Central memory CD4-positive, alpha-beta T cell (primary cell): ENCODE results near the gene HDHD3.
A peak's percentile ranks its signal among the peaks of the same experiment; 100 is the strongest.

Experiments
- DNase-seq: peaks from one replicate; pipeline ENCODE4 v3.0.0; 2022

Gene HDHD3

GRCh38 chr9:113361304-113362018, 15.3 kb downstream of the HDHD3 start:
- no peak for DNase-seq

DNA sequence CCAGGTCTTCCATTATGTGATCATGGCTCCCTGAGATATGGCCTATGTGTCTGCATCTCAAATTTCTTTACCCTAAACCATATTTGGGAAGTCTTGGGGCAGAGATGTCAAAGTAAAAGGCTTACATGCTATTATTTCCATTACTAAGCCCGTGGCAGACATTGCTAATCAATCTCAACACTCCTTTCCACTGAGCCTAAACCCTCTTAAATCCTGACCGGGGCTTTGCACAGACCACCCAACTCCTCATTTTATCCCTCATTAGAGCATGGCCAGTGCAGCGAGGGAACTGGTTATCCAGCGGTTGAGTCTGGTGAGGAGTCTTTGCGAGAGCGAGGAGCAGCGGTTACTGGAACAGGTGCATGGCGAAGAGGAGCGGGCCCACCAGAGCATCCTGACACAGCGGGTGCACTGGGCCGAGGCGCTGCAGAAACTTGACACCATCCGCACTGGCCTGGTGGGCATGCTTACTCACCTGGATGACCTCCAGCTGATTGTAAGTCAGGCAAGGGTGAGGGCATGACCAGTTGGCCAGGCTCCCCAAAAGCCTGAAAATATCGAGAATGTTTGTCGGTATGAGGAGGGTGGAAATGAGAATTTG, 16.4 kb downstream of the HDHD3 start:
- no peak for DNase-seq

GRCh38 chr9:113359385-113359784, 17.4 kb downstream of the HDHD3 start:
- DNase-seq = no peak

DNA sequence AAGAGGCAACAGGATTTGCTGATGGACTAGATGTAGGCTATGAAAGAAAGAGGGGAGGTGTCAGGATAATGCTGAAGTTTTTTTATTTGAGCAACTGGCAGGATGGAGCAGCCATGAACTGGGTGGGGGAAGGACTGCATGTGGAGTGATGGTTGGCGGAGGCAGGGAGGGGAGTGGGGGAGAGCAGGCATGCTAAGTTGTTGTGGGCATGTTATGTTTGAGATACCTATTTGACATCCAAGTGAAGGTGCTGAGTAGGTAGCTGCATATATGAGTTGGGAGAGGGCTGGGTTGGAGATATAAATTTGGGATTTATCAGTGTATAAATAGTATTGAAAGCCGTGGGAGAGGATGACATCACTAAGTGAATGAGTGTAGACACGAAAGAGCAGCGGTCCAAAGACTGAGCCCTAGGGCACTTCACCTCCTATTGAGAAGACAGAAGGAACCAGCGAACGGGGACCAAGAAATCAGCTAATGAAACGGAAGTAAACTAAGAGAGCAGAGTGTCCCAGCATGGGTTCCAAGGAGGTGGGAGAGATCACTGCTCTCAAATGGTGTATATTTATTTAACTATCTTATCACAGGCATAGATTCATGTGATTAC, 20.0 kb downstream of the HDHD3 start:
- no peak for DNase-seq

- no peak for DNase-seq
Measured at GRCh38 chr9:113355040-113355596, 21.7 kb downstream of the HDHD3 start.

- no peak for DNase-seq
Measured at GRCh38 chr9:113352411-113352810, 24.4 kb downstream of the HDHD3 start.

DNA sequence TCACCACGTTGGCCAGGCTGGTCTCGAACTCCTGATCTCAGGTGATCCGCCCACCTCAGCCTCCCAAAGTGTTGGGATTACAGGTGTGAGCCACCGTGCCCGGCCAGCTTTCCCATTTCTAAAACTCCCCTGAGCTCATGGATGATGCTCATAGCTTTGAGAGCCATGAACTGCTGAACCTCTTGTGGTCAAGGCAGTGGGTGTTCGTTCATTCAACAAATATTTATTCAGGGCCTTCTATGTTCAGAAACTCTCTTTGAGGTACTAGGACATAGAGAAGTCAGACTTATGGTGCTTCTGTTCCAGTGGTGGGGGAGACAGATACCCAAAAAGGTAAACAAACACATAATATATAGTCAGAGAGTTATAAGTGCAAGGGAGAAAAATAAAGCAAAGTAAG, 24.8 kb downstream of the HDHD3 start:
- DNase-seq = no peak

- peak; percentile 13 for DNase-seq
Measured at GRCh38 chr9:113350937-113351336, 25.8 kb downstream of the HDHD3 start.

DNA sequence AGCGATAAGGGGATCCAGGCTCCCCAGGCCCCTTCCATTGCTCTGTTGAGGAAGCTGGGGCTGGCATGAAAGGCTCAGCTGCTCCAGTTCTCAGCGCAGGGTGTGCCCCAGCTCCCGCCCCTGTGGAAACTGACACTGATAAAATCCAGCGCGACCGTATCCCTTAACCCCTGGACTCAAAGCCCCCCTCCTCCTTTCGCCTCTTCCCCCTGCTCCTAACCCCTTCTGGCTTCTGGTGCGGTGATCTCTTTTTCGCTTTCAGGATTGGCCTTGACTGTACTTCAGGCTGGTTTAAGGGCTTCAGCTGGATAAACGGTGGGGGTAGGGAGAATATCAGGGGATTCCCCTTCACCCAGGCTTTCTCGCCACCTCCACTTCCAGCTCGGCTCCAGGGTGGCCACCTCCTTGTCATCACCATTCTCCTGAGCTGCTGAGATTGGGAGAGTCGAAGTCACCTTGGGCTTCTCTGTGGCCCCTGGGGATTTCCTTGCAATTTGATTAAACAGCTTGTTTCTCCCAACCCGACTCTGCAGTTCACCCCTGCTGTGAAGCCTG, 26.6 kb downstream of the HDHD3 start:
- no peak for DNase-seq

- DNase-seq = peak; percentile 18
Measured at GRCh38 chr9:113349445-113350094, 27.2 kb downstream of the HDHD3 start, which contains the start of gene BSPRY. Gene BSPRY, plus strand, starts transcription at chr9:113349541. Its CDS starts 39 bp downstream, at chr9:113349580.

- DNase-seq = no peak
Measured at GRCh38 chr9:113349066-113349444, 27.7 kb downstream of the HDHD3 start.

DNA sequence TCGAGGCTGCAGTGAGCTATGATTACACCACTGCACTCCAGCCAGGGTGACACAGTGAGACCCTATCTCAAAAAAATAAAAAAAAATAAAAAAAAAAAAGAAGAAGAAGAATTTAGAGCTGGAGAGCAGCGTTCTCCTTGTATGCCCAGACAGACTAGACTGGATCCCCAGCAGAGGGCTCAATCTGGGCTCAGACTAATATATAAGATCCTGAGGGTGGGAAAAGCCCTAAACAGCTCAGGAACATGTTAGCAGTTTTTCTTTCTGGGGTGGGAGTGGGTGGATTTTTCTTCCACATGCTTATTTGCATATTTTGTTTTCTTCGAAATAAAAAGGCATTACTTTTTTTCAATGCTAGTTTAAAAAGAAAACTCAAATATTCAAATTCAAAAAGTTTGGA, 28.3 kb downstream of the HDHD3 start:
- no peak for DNase-seq

DNA sequence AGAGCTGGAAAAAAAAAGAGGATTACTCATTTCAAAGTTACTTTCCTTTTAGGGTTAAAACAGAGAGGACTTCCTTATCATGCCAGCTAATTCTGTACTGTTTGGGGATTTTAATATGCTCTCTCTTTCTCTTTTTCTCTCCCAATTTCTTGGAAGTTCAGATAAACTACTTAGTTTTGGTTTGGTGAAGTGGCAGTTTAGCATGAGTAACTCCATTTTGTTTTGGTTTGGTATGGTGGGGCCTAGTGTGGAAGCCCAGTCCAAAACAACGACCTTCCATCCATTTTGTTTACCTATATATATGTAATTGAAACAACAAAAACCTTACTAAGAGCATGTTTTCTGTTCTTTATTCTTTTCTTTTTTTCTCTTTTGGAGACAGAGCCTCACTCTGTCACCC, 31.1 kb downstream of the HDHD3 start:
- DNase-seq = no peak

- no peak for DNase-seq
Measured at GRCh38 chr9:113345190-113345589, 31.6 kb downstream of the HDHD3 start.

- no peak for DNase-seq
Measured at GRCh38 chr9:113343732-113344231, 33.0 kb downstream of the HDHD3 start.

GRCh38 chr9:113341712-113342410, 34.9 kb downstream of the HDHD3 start:
- DNase-seq = no peak

DNA sequence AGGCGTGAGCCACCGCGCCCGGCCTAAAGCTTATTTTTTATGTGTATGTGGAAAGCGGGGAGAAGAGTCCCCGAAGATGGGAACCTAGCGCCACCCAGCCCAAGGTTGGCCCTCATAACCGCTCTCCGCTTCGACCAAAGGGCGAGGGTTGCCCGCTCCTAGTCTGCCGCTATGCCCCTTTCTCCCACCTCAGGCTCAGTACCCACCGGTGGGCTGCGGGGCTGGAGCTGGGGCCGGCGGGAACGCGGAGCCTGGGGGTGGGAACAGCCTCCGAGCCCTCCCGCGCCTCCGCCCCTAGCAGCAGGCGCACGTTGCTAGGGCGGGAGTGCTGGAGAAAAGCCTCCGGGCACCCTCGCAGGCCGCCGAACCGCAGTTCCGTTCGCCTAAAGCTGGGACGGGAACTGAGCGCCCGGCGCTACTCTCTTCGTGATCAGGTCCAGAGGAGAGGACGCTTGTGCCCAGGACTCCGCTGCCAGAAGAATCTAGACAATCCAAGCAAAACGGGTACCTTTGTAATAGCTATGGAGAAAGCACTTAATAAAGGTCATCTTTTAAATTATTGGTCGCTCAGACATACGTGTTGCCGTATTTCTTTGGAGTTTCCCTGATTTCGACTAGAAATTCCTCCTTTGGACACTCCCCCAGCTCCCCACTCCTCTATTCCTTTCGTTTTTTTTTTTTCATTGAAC, 36.6 kb downstream of the HDHD3 start, which contains the start of gene WDR31:
Gene WDR31, minus strand, starts transcription at position 265 of the 689 bp plus-strand sequence. CDS start 8,253 bp downstream, outside the sequence.
- peak; percentile 59 for DNase-seq

- no peak for DNase-seq
Measured at GRCh38 chr9:113337714-113338113, 39.1 kb downstream of the HDHD3 start.

GRCh38 chr9:113331780-113332179, 45.0 kb downstream of the HDHD3 start:
- no peak for DNase-seq

- no peak for DNase-seq
Measured at GRCh38 chr9:113328045-113328782, 48.6 kb downstream of the HDHD3 start.

DNA sequence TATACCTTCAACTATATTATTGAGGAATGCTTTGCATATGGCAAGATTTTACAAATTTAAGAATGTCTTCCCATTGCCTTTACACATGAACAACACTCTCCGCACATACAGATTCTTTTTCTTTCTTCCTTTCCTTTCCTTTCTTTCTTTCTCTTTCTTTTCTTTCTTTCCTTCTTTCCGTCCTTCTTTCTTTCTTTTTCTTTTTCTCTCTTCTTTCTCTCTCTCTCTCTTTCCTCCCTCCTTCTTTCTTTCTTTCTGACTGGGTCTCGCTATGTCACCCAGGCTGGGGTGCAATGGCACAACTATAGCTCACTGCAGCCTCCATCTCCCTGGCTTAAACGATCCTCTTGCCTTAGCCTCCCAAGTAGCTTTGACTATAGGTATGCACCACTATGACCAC, 50.6 kb downstream of the HDHD3 start:
- no peak for DNase-seq
